Natural killer cell (primary cell): ENCODE results near the gene SSNA1. TPM values are rescaled to one million over a fixed set of nuclear protein-coding genes. Genes with fewer than 3 reads are reported as not detected.
A peak's percentile ranks its signal among the peaks of the same experiment; 100 is the strongest.

ENCODE experiments used
- ATAC-seq, 3 donors: fragments of 150-1000 bp in 2 of 3; fragments of 200-7000 bp in 1 of 3; cut with Tn5 transposase; 1 replicate in 1 of 3; 2 replicates in 2 of 3; pipeline ENCODE4 v1.10.0; 2021; ENCODE audit warnings: mild to moderate bottlenecking in 2 of 3, moderate library complexity in 2 of 3
- DNase-seq, 2 donors: peaks; one replicate each; pipeline versions ENCODE4 v3.0.0 to v3.0.0-alpha.2; 2013 to 2021; ENCODE audit warnings: mixed read lengths in 1 of 2
- H3K27ac ChIP-seq: one replicate; pipeline ENCODE4 v1.5.1; 2013; ENCODE audit warnings: mild to moderate bottlenecking, low read length
- H3K27me3 ChIP-seq: one replicate; pipeline ENCODE4 v1.6.1; 2013; ENCODE audit warnings: low read length; ENCODE audit not compliant: control insufficient read depth, insufficient read depth
- H3K36me3 ChIP-seq: one replicate; pipeline ENCODE4 v1.6.1; 2013; ENCODE audit warnings: low read length; ENCODE audit not compliant: control insufficient read depth, insufficient read depth
- H3K4me1 ChIP-seq: one replicate; pipeline ENCODE4 v1.6.1; 2013; ENCODE audit warnings: low read length; ENCODE audit not compliant: control insufficient read depth, insufficient read depth
- H3K4me3 ChIP-seq: one replicate; pipeline ENCODE4 v1.5.1; 2013; ENCODE audit warnings: low read length
- H3K9me3 ChIP-seq: one replicate; pipeline ENCODE4 v1.6.1; 2013; ENCODE audit warnings: low read length; ENCODE audit not compliant: control insufficient read depth, insufficient read depth
- H3K27ac Mint-ChIP-seq, 2 donors: one replicate each; pipeline ENCODE4 v1.8.0; 2022; ENCODE audit warnings: mild to moderate bottlenecking in 2 of 2, mixed read lengths in 2 of 2, moderate library complexity in 1 of 2
- H3K27me3 Mint-ChIP-seq, 2 donors: one replicate each; pipeline ENCODE4 v1.8.0; 2022; ENCODE audit warnings: low read depth in 2 of 2, mixed read lengths in 2 of 2
- H3K36me3 Mint-ChIP-seq: one replicate; pipeline ENCODE4 v1.8.0; 2022; ENCODE audit warnings: mixed read lengths
- H3K4me1 Mint-ChIP-seq, 2 donors: one replicate each; pipeline ENCODE4 v1.8.0; 2022; ENCODE audit warnings: mixed read lengths in 2 of 2
- H3K4me3 Mint-ChIP-seq: one replicate; pipeline ENCODE4 v1.8.0; 2022; ENCODE audit warnings: mild to moderate bottlenecking, moderate library complexity, mixed read lengths
- H3K9me3 Mint-ChIP-seq, 2 donors: one replicate each; pipeline ENCODE4 v1.8.0; 2022; ENCODE audit warnings: mixed read lengths in 2 of 2
- CTCF ChIP-seq: fragments of 200-600 bp; IDR thresholded peaks from one replicate; pipeline ENCODE4 v1.8.0; 2022; ENCODE audit warnings: antibody characterized with exemption
- WGBS: methylation state at CpG from one replicate; pipeline ENCODE4 v1.1.7; 2013; ENCODE audit warnings: missing lambda C conversion rate; ENCODE audit not compliant: insufficient coverage; 5-methylcytosine and 5-hydroxymethylcytosine counted together
- intact Hi-C: fragments of 100-400 bp; cut with micrococcal nuclease; formaldehyde crosslinking; loops from one replicate; pipeline ENCODE4 v1.14.2; 2022
- total RNA-seq, 4 donors: library from RNA; stranded (reverse); fragments of 120-200 nt in 1 of 4; gene quantifications; one replicate each; pipeline versions ENCODE4 v1.2.3 to v1.2.4, GENCODE V29; 2013 to 2022

SSNA1 gene
- 10 to 100 TPM; 45.1 to 53.5 (median 52.2) TPM for total RNA-seq
- 45.5 TPM for total RNA-seq (2013)

- H3K4me3 ChIP-seq = peak within 1 kb of the TSS; percentile 81
These were observed at the start of gene SSNA1, which contains the start of gene ANAPC2 for GRCh38 chr9:137188490-137189296. Gene SSNA1 (plus strand): TSS chr9:137188676. CDS start chr9:137188727, 51 bp downstream. Gene ANAPC2 (minus strand): TSS chr9:137188560. CDS start chr9:137188532, 28 bp downstream.

GRCh38 chr9:137138722-137139467 is 49.6 kb upstream of the SSNA1 start, which contains the start of gene GRIN1:
Gene GRIN1 (plus strand): TSS chr9:137139154. CDS start chr9:137139487, 333 bp downstream.
- H3K36me3 Mint-ChIP-seq = no peaks in the 10 kb centered on the region
- intact Hi-C loops = no loop called here
- no peak within 1 kb of the TSS for H3K27ac Mint-ChIP-seq
- Histone ChIP-seq H3K9me3 (no peaks in the 10 kb centered on the region), H3K4me1 (peaks cover 4% of the 10 kb centered on the region), H3K4me3 (no peak within 1 kb of the TSS), H3K36me3 (no peaks in the 10 kb centered on the region), H3K27ac (no peak within 1 kb of the TSS), H3K27me3 (peaks cover 31% of the 10 kb centered on the region)
- peaks cover 0 to 6% of the 10 kb centered on the region in 2 donors for H3K4me1 Mint-ChIP-seq
- ATAC-seq (peak; percentile 50 to 92 (median 87)), DNase-seq (peak; percentile 39 to 72)
- TF ChIP-seq CTCF = no peak
- H3K9me3 Mint-ChIP-seq = no peaks in the 10 kb centered on the region
- no peak within 1 kb of the TSS for H3K4me3 Mint-ChIP-seq
- peaks cover 15 to 31% of the 10 kb centered on the region in 2 donors for H3K27me3 Mint-ChIP-seq
- 10% methylated on average over 104 of the region's 104 CpGs for WGBS

More at GRCh38 chr9:137188490-137189296, at the start of gene SSNA1, which contains the start of gene ANAPC2:
- under 1% methylated on average over 98 of the region's 98 CpGs for WGBS
- Histone ChIP-seq H3K4me1 (peaks cover 43% of the 10 kb centered on the region), H3K27ac (peak within 1 kb of the TSS; percentile 88), H3K36me3 (peaks cover 38% of the 10 kb centered on the region), H3K27me3 (no peaks in the 10 kb centered on the region), H3K9me3 (no peaks in the 10 kb centered on the region)
- ATAC-seq = peak; percentile 80 to 91 (median 84)
- Mint-ChIP-seq H3K27me3 (no peaks in the 10 kb centered on the region), H3K4me1 (peaks cover 20 to 44% of the 10 kb centered on the region in 2 donors), H3K27ac (peak within 1 kb of the TSS; percentile 91 to 97), H3K36me3 (no peaks in the 10 kb centered on the region), H3K9me3 (no peaks in the 10 kb centered on the region), H3K4me3 (peak within 1 kb of the TSS; percentile 96)
- TF ChIP-seq CTCF = peak; percentile 38
- peak; percentile 98 for DNase-seq
- intact Hi-C loops = loop anchor here (1.0 kb wide), 2 partner anchors 12 to 17 kb away; partner anchors contain the start of genes NDOR1, TMEM203 and TPRN

GRCh38 chr9:137139468-137140150 is 48.9 kb upstream of the SSNA1 start:
- H3K9me3 ChIP-seq = no peaks in the 10 kb centered on the region
- peaks cover 0 to 6% of the 10 kb centered on the region in 2 donors for H3K4me1 Mint-ChIP-seq
- intact Hi-C loops = no loop called here
- TF ChIP-seq CTCF = no peak
- peaks cover 4% of the 10 kb centered on the region for H3K4me1 ChIP-seq
- no peaks in the 10 kb centered on the region for H3K9me3 Mint-ChIP-seq
- no peaks in the 10 kb centered on the region for H3K36me3 Mint-ChIP-seq
- ATAC-seq = no peak
- no peak overlapping the region for H3K27ac ChIP-seq
- H3K4me3 Mint-ChIP-seq = no peak overlapping the region
- H3K4me3 ChIP-seq = no peak overlapping the region
- no peaks in the 10 kb centered on the region for H3K36me3 ChIP-seq
- no peak for DNase-seq
- peaks cover 15 to 31% of the 10 kb centered on the region in 2 donors for H3K27me3 Mint-ChIP-seq
- peaks cover 31% of the 10 kb centered on the region for H3K27me3 ChIP-seq
- H3K27ac Mint-ChIP-seq = no peak overlapping the region
- 40% methylated on average over 37 of the region's 37 CpGs for WGBS
